Endothelial cell of umbilical vein (primary cell): ENCODE measurements around the gene FOXJ1. TPM values are rescaled to one million over a fixed set of nuclear protein-coding genes. Genes with fewer than 3 reads are reported as not detected.

Source experiments
- BruUV-seq: library from RNA; stranded (reverse); fragments of 400-500 nt; replicated peaks from 2 replicates; lab custom pipeline; 2021; lab: Mats Ljungman, UMichigan
- CTCF ChIA-PET: fragments of 300-600, 350-600 bp; sonication (Branson Sonifier 250); formaldehyde crosslinking; loops from one replicate; lab custom pipeline; 2021; ENCODE audit warnings: antibody characterized with exemption, inconsistent platforms; lab: Charles Lee
- POLR2A ChIA-PET: fragments of 300-600, 350-600 bp; sonication (Branson Sonifier 250); formaldehyde crosslinking; loops from one replicate; lab custom pipeline; 2021; ENCODE audit warnings: antibody characterized with exemption, inconsistent platforms; lab: Charles Lee
- DNase-seq: peaks from one replicate; pipeline ENCODE4 v3.0.0-alpha.2; 2011; ENCODE audit warnings: low read depth, low spot score
- FAIRE-seq: peaks from 2 replicates; lab custom pipeline; 2011; peaks lifted over from hg19 to GRCh38; lab: Jason Lieb, UNC
- H2AFZ ChIP-seq: 2 replicates; pipeline ENCODE4 v1.6.0; 2012; ENCODE audit warnings: low read depth, low read length, control low read depth, inconsistent platforms
- H3K27ac ChIP-seq: 2 replicates; pipeline ENCODE4 v1.5.1; 2011; ENCODE audit warnings: low read depth, mild to moderate bottlenecking, control low read depth, low read length, moderate library complexity; ENCODE audit not compliant: insufficient read depth
- H3K27me3 ChIP-seq, 2 experiments: 2 replicates each; pipeline versions ENCODE4 v1.6.0 to v1.6.1; 2011; ENCODE audit warnings: low read length in 2 of 2, mixed read lengths in 1 of 2; ENCODE audit not compliant: control insufficient read depth in 2 of 2, insufficient read depth in 2 of 2
- H3K36me3 ChIP-seq, 2 experiments: 2 replicates in 1 of 2; 3 replicates in 1 of 2; pipeline ENCODE4 v1.5.1; 2011; ENCODE audit warnings: low read length in 2 of 2, mild to moderate bottlenecking in 1 of 2, moderate library complexity in 1 of 2; ENCODE audit not compliant: control insufficient read depth in 2 of 2, insufficient read depth in 2 of 2; ENCODE audit errors: extremely low read depth in 1 of 2
- H3K4me1 ChIP-seq: 3 replicates; pipeline ENCODE4 v1.5.1; 2011; ENCODE audit warnings: mild to moderate bottlenecking, low read length; ENCODE audit not compliant: control insufficient read depth, insufficient read depth; ENCODE audit errors: extremely low read depth
- H3K4me2 ChIP-seq: 2 replicates; pipeline ENCODE4 v1.6.1; 2011; ENCODE audit warnings: low read length, control low read depth, mixed read lengths; ENCODE audit not compliant: insufficient read depth
- H3K4me3 ChIP-seq, 3 experiments: fragments of 200-600 bp in 1 of 3; sonication (generic), shearing (Covaris generic) in 1 of 3; replicated peaks in 1 of 3; 2 replicates each; pipeline ENCODE4 v1.5.1; 2011 to 2016; ENCODE audit warnings: control low read depth in 3 of 3, low read length in 3 of 3, mild to moderate bottlenecking in 2 of 3, inconsistent platforms in 1 of 3, low read depth in 1 of 3, moderate library complexity in 1 of 3; ENCODE audit not compliant: insufficient read depth in 1 of 3
- H3K79me2 ChIP-seq: 2 replicates; pipeline ENCODE4 v1.6.0; 2012; ENCODE audit warnings: low read length, inconsistent platforms; ENCODE audit not compliant: control insufficient read depth, insufficient read depth
- H3K9ac ChIP-seq: replicated peaks from 2 replicates; pipeline ENCODE3; 2011; ENCODE audit warnings: low read length, control low read depth; ENCODE audit not compliant: insufficient read depth; ENCODE audit errors: extremely low read depth
- H3K9me1 ChIP-seq: replicated peaks from 3 replicates; pipeline ENCODE4 v1.6.0; 2011; ENCODE audit warnings: mild to moderate bottlenecking, low read length; ENCODE audit not compliant: control insufficient read depth, insufficient read depth; ENCODE audit errors: extremely low read depth
- H3K9me3 ChIP-seq: replicated peaks from 2 replicates; pipeline ENCODE4 v1.5.1; 2012; ENCODE audit warnings: low read length, inconsistent platforms; ENCODE audit not compliant: control insufficient read depth, insufficient read depth
- H4K20me1 ChIP-seq: replicated peaks from 2 replicates; pipeline ENCODE3; 2011; ENCODE audit warnings: mild to moderate bottlenecking, low read length; ENCODE audit not compliant: control insufficient read depth, insufficient read depth; ENCODE audit errors: extremely low read depth
- CTCF ChIP-seq, 2 donors: IDR thresholded peaks; 1 replicate in 1 of 2; 2 replicates in 1 of 2; pipeline ENCODE4 v1.5.1; 2011; ENCODE audit warnings: low read length in 2 of 2, mild to moderate bottlenecking in 2 of 2, moderate library complexity in 2 of 2, control low read depth in 1 of 2, inconsistent platforms in 1 of 2, low read depth in 1 of 2; ENCODE audit not compliant: insufficient read depth in 1 of 2; ENCODE audit errors: extremely low read depth in 1 of 2
- EZH2 ChIP-seq: IDR thresholded peaks from 2 replicates; pipeline ENCODE4 v1.6.1; 2012; ENCODE audit warnings: borderline replicate concordance, low read depth, mild to moderate bottlenecking, moderate library complexity, low read length, inconsistent platforms; ENCODE audit not compliant: severe bottlenecking
- FOS ChIP-seq: IDR thresholded peaks from 2 replicates; pipeline ENCODE4 v1.6.1; 2011; ENCODE audit warnings: mild to moderate bottlenecking, low read length, moderate library complexity, borderline replicate concordance; ENCODE audit not compliant: insufficient read depth
- GATA2 ChIP-seq: IDR thresholded peaks from 2 replicates; pipeline ENCODE4 v1.7.0; 2011; ENCODE audit warnings: low read depth, mild to moderate bottlenecking, moderate library complexity, mixed read lengths, low read length; ENCODE audit not compliant: insufficient read length, insufficient read depth
- JUN ChIP-seq: IDR thresholded peaks from 2 replicates; pipeline ENCODE4 v1.6.1; 2011; ENCODE audit warnings: borderline replicate concordance, low read depth; ENCODE audit not compliant: insufficient read length, insufficient read depth
- MAX ChIP-seq: IDR thresholded peaks from 2 replicates; pipeline ENCODE4 v1.6.1; 2011; ENCODE audit not compliant: insufficient read depth, insufficient read length
- MYC ChIP-seq: IDR thresholded peaks from one replicate; pipeline ENCODE4 v1.6.1; 2011; ENCODE audit warnings: mild to moderate bottlenecking, low read depth, low read length
- POLR2A ChIP-seq: IDR thresholded peaks from 2 replicates; pipeline ENCODE4 v1.6.1; 2012; ENCODE audit warnings: low read depth, mild to moderate bottlenecking, control low read depth, low read length
- POLR2AphosphoS5 ChIP-seq: IDR thresholded peaks from 2 replicates; pipeline ENCODE4 v1.6.1; 2012; ENCODE audit warnings: low read depth, mild to moderate bottlenecking, control low read depth, low read length, moderate library complexity; ENCODE audit not compliant: insufficient read depth
- dilution Hi-C: fragments of 300-500 bp; cut with MboI; formaldehyde crosslinking; loops from one replicate; pipeline ENCODE4 v1.15.0; 2019; ENCODE audit warnings: low sequenced_read_pairs; ENCODE audit not compliant: extremely low pct_ligation_motif_present
- intact Hi-C: fragments of 100-400 bp; cut with micrococcal nuclease; formaldehyde crosslinking; loops from one replicate; pipeline ENCODE4 v1.10.0; 2022
- polyA plus RNA-seq, 4 experiments: library from polyadenylated mRNA; depleted of rRNA in 3 of 4; stranded (reverse) in 3 of 4; unstranded in 1 of 4; fragments of >200 nt; gene quantifications; 2 replicates each; pipeline versions ENCODE4 v1.2.1 to v1.2.3, GENCODE V29; 2011 to 2012; ENCODE audit warnings: missing spikeins in 1 of 4
- total RNA-seq: library from RNA; stranded (reverse); gene quantifications from 2 replicates; pipeline ENCODE4 v1.2.3, GENCODE V29; 2021

The FOXJ1 gene
- total and polyA plus RNA-seq, 2 donors (not counting 3 experiments of a cell fraction or from before 2014, with no cell fraction given): not detected

- Histone ChIP-seq H3K4me2 (no peak overlapping the region), H3K4me3 (no peak overlapping the region), H3K79me2 (no peaks in the 10 kb centered on the region), H3K9me3 (no peaks in the 10 kb centered on the region), H3K27ac (no peak overlapping the region), H3K9ac (no peak overlapping the region), H3K36me3 (no peaks in the 10 kb centered on the region), H3K27me3 (peaks cover 0 to 4% of the 10 kb centered on the region in 2 experiments), H2AFZ (no peak overlapping the region), H4K20me1 (no peaks in the 10 kb centered on the region), H3K9me1 (no peaks in the 10 kb centered on the region), H3K4me1 (peaks cover 15% of the 10 kb centered on the region)
- no peak for TF ChIP-seq EZH2
- TF ChIP-seq MYC: no peak
- no peak for TF ChIP-seq CTCF (IDR thresholded peaks at IDR 0.05; ENCODE audit: extremely low read depth in 1 of 2, insufficient read depth in 1 of 2, low read depth in 1 of 2, low read length in 2 of 2)
- no peak for TF ChIP-seq POLR2AphosphoS5
- DNase-seq (no peak), FAIRE-seq (no peak)
- POLR2A ChIA-PET: interaction anchor here (0.6 kb wide), 1 partner anchor 110 kb away, joined by 9 read pairs; no protein-coding TSS in a partner anchor
- dilution Hi-C loops: no loop called here
- intact Hi-C loops: no loop called here
- CTCF ChIA-PET: interaction anchor here (1.1 to 1.3 kb wide), 2 partner anchors 11 to 27 kb away, joined by 3 read pairs; no protein-coding TSS in a partner anchor
- BruUV-seq: no TSS peak
Observed at GRCh38 chr17:76149214-76149613, 8.2 kb upstream of the FOXJ1 start.

- Histone ChIP-seq H3K4me1 (peaks cover 15% of the 10 kb centered on the region), H3K27me3 (peaks cover 0 to 2% of the 10 kb centered on the region in 2 experiments), H3K27ac (no peak overlapping the region), H3K36me3 (no peaks in the 10 kb centered on the region), H3K79me2 (no peaks in the 10 kb centered on the region), H3K4me2 (no peak overlapping the region), H3K9ac (no peak overlapping the region), H3K9me3 (no peaks in the 10 kb centered on the region), H3K9me1 (no peaks in the 10 kb centered on the region), H3K4me3 (no peak overlapping the region), H4K20me1 (no peaks in the 10 kb centered on the region), H2AFZ (no peak overlapping the region)
- FAIRE-seq: no peak
- TF ChIP-seq POLR2A (no peak), FOS (no peak), CTCF (IDR thresholded peaks at IDR 0.05; ENCODE audit: extremely low read depth in 1 of 2, insufficient read depth in 1 of 2, low read depth in 1 of 2, low read length in 2 of 2) (no peak), EZH2 (no peak), GATA2 (no peak), MAX (no peak), MYC (no peak), JUN (no peak), POLR2AphosphoS5 (no peak)
- BruUV-seq: no TSS peak
- dilution Hi-C loops (no loop called here), intact Hi-C loops (no loop called here)
- ChIA-PET POLR2A (no interaction called here), CTCF (interaction anchor here (1.1 kb wide), 1 partner anchor 26 kb away, joined by 3 read pairs; no protein-coding TSS in a partner anchor)
- DNase-seq: no peak
Observed at GRCh38 chr17:76148015-76148326, 6.9 kb upstream of the FOXJ1 start.
